GM12875 (cell line): ENCODE results near the gene GTF2I.
"Not testable (repeated sequence)": the region's sequence is repeated elsewhere in the genome, so short reads cannot be mapped to it uniquely, and the experiment has no call there.

Source experiments
- H3K4me3 ChIP-seq: one replicate; pipeline ENCODE4 v1.5.1; 2011; ENCODE audit warnings: low read depth, low read length, control low read depth
- TF ChIP-seq, protein P1 (sequence below): IDR thresholded peaks from 2 replicates; pipeline ENCODE4 v1.5.1; 2011; ENCODE audit warnings: low read depth, mild to moderate bottlenecking, control low read depth, inconsistent platforms, low read length, moderate library complexity, borderline replicate concordance; ENCODE audit not compliant: insufficient read depth

The GTF2I gene

GRCh38 chr7:74674166-74674565 lies 16.6 kb downstream of the GTF2I start:
- TF ChIP-seq, protein P1, sequence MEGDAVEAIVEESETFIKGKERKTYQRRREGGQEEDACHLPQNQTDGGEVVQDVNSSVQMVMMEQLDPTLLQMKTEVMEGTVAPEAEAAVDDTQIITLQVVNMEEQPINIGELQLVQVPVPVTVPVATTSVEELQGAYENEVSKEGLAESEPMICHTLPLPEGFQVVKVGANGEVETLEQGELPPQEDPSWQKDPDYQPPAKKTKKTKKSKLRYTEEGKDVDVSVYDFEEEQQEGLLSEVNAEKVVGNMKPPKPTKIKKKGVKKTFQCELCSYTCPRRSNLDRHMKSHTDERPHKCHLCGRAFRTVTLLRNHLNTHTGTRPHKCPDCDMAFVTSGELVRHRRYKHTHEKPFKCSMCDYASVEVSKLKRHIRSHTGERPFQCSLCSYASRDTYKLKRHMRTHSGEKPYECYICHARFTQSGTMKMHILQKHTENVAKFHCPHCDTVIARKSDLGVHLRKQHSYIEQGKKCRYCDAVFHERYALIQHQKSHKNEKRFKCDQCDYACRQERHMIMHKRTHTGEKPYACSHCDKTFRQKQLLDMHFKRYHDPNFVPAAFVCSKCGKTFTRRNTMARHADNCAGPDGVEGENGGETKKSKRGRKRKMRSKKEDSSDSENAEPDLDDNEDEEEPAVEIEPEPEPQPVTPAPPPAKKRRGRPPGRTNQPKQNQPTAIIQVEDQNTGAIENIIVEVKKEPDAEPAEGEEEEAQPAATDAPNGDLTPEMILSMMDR, result no peak
- H3K4me3 ChIP-seq, result no peak overlapping the region

DNA sequence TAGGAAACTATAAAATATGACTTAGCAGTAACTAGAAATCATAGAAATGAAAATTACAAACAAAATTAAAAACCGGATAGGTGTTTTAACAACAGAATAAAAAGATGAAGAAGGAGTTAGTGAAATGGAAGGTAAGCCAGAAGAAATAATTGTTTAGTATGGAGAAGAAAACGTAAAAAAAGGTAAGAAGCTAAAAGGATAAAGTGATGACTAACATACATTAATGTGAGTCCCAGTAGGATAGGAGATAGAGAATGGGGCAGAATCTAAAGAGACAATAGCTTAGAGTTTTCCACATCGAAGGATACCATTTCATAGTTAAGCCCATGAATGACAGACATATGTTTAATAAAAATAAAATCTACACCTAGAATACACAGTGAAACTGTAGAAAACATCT lies 25.3 kb downstream of the GTF2I start:
- H3K4me3 ChIP-seq, result no peak overlapping the region
- TF ChIP-seq, protein P1, result no peak

DNA sequence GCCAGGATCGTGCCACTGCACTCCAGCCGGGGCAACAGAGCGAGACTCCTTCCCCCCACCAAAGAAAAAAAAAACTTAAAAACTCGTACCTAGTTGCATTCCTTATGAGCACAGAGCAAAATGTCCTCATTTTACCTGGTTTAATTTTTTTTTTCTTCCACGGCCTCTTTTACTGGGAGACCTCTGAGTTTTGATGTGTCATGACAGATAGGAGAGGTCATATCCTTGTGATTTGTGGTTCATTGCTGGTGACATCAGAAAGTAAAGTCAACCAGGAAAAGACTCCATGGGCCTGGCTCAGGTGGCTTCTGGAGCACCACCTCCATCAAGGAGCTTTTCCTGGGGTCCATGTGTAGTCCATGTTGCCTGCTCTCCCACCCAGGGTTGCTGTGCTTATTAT lies 26.3 kb downstream of the GTF2I start:
- no peak overlapping the region for H3K4me3 ChIP-seq

GRCh38 chr7:74684473-74684872 lies 27.0 kb downstream of the GTF2I start:
- no peak overlapping the region for H3K4me3 ChIP-seq
- TF ChIP-seq, protein P1, result no peak

More for the DNA sequence above, 26.3 kb downstream of the GTF2I start:
- TF ChIP-seq, protein P1, result no peak

DNA sequence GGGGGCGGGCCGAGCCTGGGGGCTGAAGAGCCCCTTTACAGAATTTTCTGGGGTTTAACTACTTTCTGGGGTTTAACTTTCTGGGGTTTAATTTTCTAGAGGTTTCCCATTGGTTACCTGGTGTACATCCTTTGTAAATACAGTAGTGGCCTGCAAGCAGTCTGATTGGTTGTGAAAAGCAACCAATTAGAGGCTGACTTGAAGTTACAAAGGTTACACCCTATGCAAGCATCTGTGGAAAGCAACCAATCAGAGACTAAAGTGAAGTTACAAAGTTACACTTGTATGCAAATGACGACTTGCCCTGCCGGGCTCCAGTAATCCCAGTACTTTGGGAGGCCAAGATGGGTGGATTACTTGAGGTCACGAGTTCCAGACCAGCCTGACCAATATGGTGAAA lies 27.4 kb downstream of the GTF2I start:
- TF ChIP-seq, protein P1, result no peak
- no peak overlapping the region for H3K4me3 ChIP-seq

- no peak overlapping the region for H3K4me3 ChIP-seq
- TF ChIP-seq, protein P1, result no peak
Measured at GRCh38 chr7:74690474-74690873, 33.0 kb downstream of the GTF2I start.

GRCh38 chr7:74704419-74704818 lies 46.9 kb downstream of the GTF2I start:
- H3K4me3 ChIP-seq, result not testable (repeated sequence)

- TF ChIP-seq, protein P1, result no peak
Measured at GRCh38 chr7:74707238-74707637, 49.7 kb downstream of the GTF2I start.

More at GRCh38 chr7:74707238-74707637, 49.7 kb downstream of the GTF2I start:
- H3K4me3 ChIP-seq, result no peak overlapping the region
